GM19463 (cell line): ENCODE results near the gene BPHL.
A peak's percentile ranks its signal among the peaks of the same experiment; 100 is the strongest.
"Not testable (repeated sequence)": the region's sequence is repeated elsewhere in the genome, so short reads cannot be mapped to it uniquely, and the experiment has no call there.

Experiments
- ATAC-seq: cut with Tn5 transposase; IDR thresholded peaks from one replicate; pipeline ENCODE4 v1.9.1; 2021; ENCODE audit warnings: mild to moderate bottlenecking, moderate library complexity; ENCODE audit not compliant: unreplicated experiment

Gene BPHL

GRCh38 chr6:3118353-3119039, at the start of gene BPHL:
Gene BPHL (plus strand): TSS chr6:3118711. CDS start chr6:3118741, 30 bp downstream.
- peak; percentile 82 for ATAC-seq

- no peak for ATAC-seq
Measured at GRCh38 chr6:3071568-3071967, 46.9 kb upstream of the BPHL start.

GRCh38 chr6:3072798-3073197, 45.7 kb upstream of the BPHL start:
- no peak for ATAC-seq

GRCh38 chr6:3073382-3073781, 45.1 kb upstream of the BPHL start:
- ATAC-seq = no peak

- no peak for ATAC-seq
Measured at GRCh38 chr6:3075772-3076113, 42.8 kb upstream of the BPHL start.

- ATAC-seq = no peak
Measured at GRCh38 chr6:3076320-3076719, 42.2 kb upstream of the BPHL start.

- no peak for ATAC-seq
Measured at GRCh38 chr6:3077430-3077829, 41.1 kb upstream of the BPHL start.

- not testable (repeated sequence) for ATAC-seq
Measured at GRCh38 chr6:3078952-3079351, 39.6 kb upstream of the BPHL start.

GRCh38 chr6:3079682-3080081, 38.8 kb upstream of the BPHL start:
- ATAC-seq = no peak

GRCh38 chr6:3081960-3082359, 36.6 kb upstream of the BPHL start:
- ATAC-seq = no peak

GRCh38 chr6:3085074-3085473, 33.4 kb upstream of the BPHL start:
- ATAC-seq = no peak

- no peak for ATAC-seq
Measured at GRCh38 chr6:3086282-3086946, 32.1 kb upstream of the BPHL start.

GRCh38 chr6:3088446-3088845, 30.1 kb upstream of the BPHL start:
- ATAC-seq = no peak

GRCh38 chr6:3088968-3089367, 29.5 kb upstream of the BPHL start:
- no peak for ATAC-seq

GRCh38 chr6:3090013-3090412, 28.5 kb upstream of the BPHL start:
- ATAC-seq = no peak

GRCh38 chr6:3094815-3095214, 23.7 kb upstream of the BPHL start:
- ATAC-seq = no peak

- ATAC-seq = no peak
Measured at GRCh38 chr6:3102875-3103274, 15.6 kb upstream of the BPHL start.

- ATAC-seq = no peak
Measured at GRCh38 chr6:3108746-3109414, 9.6 kb upstream of the BPHL start.

- no peak for ATAC-seq
Measured at GRCh38 chr6:3109761-3110160, 8.8 kb upstream of the BPHL start.

GRCh38 chr6:3114377-3114776, 4.1 kb upstream of the BPHL start:
- no peak for ATAC-seq

- no peak for ATAC-seq
Measured at GRCh38 chr6:3117912-3118352, 579 bp upstream of the BPHL start.

GRCh38 chr6:3119040-3119723, 671 bp downstream of the BPHL start:
- ATAC-seq = peak; percentile 27
